Measurements from ENCODE around the gene PCSK6.
A peak's percentile ranks its signal among the peaks of the same experiment; 100 is the strongest.

Gene PCSK6

GRCh38 chr15:101264911-101265641 lies 224.4 kb downstream of the PCSK6 start:
- DNase-seq, result no peak

DNA sequence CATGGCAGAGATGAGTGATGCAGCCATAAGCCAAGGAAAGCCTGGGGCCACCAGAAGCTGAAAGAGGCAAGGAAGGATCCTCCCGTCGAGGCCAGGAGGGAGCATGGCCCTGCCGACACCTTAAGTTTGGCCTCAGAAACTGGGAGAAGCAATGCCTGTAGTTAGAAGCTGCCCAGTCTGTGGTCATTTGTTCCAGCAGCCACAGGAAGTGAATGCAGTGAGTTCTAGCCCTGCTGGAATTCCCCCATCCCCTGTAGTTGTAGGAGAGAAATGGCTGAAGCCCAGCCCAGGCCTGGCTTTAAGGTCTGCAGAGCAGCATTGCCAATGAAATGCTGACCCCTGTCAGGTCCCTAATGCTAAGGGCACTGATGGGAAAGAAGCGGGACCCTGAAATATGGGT lies 225.5 kb downstream of the PCSK6 start:
- DNase-seq, result no peak

- DNase-seq, result no peak
Measured at GRCh38 chr15:101262551-101262950, 227.0 kb downstream of the PCSK6 start.

DNA sequence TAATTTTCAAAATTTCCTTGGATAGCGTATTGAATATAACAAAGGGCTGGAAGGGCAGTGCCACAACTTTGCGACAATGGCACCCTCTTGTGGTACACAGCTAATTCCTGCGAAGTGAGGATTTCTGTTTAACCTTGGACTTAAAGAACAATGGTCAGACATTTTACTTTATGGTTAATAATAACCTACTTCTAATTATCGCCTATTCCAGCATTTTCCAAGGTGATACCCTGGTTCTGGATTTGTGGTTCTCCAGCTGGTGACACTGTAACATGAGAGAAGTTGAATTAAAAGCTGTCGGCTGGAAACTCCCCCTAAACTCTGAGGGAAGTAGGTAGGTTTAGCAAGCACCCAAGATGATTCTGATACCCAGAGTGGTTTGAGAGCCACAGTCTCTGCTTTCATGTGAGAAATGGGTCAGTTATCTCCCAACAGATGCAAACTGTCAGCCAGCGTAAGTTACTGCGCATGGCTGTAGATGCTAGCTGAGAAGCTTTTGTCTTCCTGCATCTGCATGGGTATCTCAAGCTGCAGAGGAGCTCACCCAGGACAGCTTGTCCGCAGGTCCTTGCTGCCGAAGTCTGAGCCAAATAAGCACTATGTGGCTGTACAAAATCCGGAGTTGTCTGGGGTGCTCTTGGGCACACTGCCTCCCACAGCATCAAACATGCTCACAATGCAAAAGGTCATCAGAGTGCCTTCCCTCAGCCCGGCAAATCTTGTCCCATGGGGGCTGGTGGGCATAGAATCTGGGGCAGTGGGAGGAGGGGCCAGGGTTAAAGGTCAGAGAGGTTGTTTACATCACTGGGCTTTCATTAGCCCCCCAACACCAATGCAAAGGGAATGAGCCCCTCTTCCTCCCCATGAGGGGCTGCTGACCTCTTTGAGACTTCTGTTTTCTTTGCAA lies 231.0 kb downstream of the PCSK6 start:
- DNase-seq, result peak; percentile 9

DNA sequence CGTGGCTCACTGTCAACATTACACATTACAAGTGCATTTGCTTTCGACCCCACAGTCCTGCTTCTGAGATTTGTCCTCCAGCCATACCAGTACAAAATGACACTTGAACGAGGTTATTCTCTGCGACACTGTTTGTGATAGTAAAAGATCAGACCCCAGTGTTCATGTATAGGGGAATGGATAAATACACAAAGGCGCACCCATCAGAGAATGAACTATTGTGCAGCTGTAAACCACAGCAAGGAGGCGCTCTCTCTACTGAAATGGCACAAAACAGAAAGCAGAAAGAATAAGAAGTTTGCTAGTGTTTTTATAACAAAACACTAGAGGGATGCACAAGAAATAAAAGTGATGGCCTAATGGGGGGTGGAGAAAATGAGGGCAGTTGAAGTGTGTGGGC lies 232.8 kb downstream of the PCSK6 start:
- no peak for DNase-seq

- no peak for DNase-seq
Measured at GRCh38 chr15:101255615-101256241, 233.8 kb downstream of the PCSK6 start.

DNA sequence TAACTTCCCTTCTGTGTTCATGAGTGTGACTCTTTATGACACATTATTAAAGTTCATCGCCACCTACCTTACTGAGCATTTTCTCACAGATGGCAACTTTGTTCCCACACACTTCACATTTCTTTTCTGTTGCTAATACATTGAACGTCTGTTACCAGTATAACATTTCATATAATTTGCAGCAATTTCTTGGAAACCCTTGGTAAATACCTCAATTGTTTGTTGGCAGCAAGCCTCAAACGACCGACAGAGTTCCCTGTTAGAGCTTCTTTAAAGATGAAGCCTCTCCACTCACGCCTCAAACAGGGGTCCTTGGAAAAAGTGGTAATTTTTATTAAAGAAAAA lies 234.5 kb downstream of the PCSK6 start:
- no peak for DNase-seq

DNA sequence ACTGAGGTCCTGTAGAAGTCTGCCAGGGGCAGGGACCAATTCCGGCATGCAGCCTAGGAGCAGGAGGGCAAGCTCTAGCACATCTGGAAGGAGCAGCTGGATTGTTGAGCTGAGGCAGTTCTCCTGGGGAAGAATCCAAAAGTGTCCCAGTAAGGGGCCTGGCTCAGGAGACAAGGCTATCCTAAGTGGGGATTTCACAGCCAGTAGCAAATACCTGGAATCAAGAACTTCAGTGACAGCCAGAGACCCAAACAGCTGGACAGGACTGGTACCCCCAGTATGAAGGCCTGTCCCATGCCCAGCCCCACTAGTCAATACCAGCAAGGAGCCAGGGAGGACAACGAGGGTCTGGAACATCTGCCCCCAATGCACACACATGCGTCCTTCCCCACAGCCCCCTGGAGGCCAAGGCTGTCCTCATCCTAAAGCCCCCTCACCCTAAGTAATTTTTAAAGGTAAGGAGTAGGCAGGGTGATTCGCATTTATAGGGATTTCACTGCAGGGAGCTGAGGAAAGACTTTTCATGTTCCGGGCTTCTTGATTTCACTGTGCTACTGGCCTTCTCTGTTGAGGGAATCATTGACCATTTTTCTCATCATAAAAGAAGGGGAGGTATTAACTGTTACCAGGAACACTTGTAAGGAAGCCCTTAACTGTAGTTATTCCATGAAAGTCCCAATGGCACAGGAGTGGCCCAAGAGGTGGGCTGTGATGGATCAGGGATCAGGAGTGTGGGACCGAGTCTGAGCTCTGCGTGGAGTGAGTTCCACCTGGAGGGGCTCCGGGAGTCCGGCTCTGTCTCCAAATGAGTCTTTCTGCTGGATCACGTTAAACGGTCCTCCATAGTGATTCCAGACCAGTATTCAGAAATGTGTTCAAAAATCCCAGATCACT lies 235.1 kb downstream of the PCSK6 start:
- no peak for DNase-seq

All from NCI-H748 treated with DMSO at 0.1 percent for 48 hours (cell line).